IMR-90 (cell line): Measurements from ENCODE around the gene PTK7. TPM values are rescaled to one million over a fixed set of nuclear protein-coding genes. Genes with fewer than 3 reads are reported as not detected.
A peak's percentile ranks its signal among the peaks of the same experiment; 100 is the strongest.

Experiments
- ATAC-seq: fragments of 200-7000 bp; cut with Tn5 transposase; 2 replicates; pipeline ENCODE4 v1.9.1; 2020; ENCODE audit warnings: low read depth, mild to moderate bottlenecking, moderate library complexity
- Bru-seq: library from RNA; stranded (reverse); fragments of 400-500 nt; gene quantifications from one replicate; lab custom pipeline; 2021; lab: Mats Ljungman, UMichigan
- BruChase-seq, 2 experiments: library from RNA; stranded (reverse); fragments of 400-500 nt; gene quantifications; one replicate each; lab custom pipeline; 2021; lab: Mats Ljungman, UMichigan
- BruUV-seq: library from RNA; stranded (reverse); fragments of 400-500 nt; replicated peaks from 2 replicates; lab custom pipeline; 2021; lab: Mats Ljungman, UMichigan
- CTCF ChIA-PET: fragments of 300-600 bp; formaldehyde crosslinking; extraction: SDS; loops from one replicate; lab custom pipeline; 2021; ENCODE audit warnings: antibody characterized with exemption; lab: Yijun Ruan, JAX
- POLR2A ChIA-PET: fragments of 300-600 bp; sonication (Branson Sonifier 250); formaldehyde crosslinking; loops from one replicate; lab custom pipeline; 2022; ENCODE audit warnings: antibody characterized with exemption; ENCODE audit not compliant: unreplicated experiment; lab: Charles Lee
- DNase-seq: peaks from one replicate; pipeline ENCODE4 v3.0.0; 2013
- H2AFZ ChIP-seq: replicated peaks from 2 replicates; pipeline ENCODE3; 2013; ENCODE audit warnings: low read length, mild to moderate bottlenecking; ENCODE audit not compliant: poor library complexity
- H2AK5ac ChIP-seq: 2 replicates; pipeline ENCODE4 v1.6.1; 2013; ENCODE audit warnings: low read depth, low read length, inconsistent platforms
- H2AK9ac ChIP-seq: replicated peaks from 2 replicates; pipeline ENCODE3; 2013; ENCODE audit warnings: mild to moderate bottlenecking, low read depth, low read length, moderate library complexity; ENCODE audit not compliant: poor library complexity
- H2BK120ac ChIP-seq: 2 replicates; pipeline ENCODE4 v1.6.1; 2013; ENCODE audit warnings: low read depth, low read length, inconsistent platforms
- H2BK15ac ChIP-seq: 3 replicates; pipeline ENCODE4 v1.6.1; 2013; ENCODE audit warnings: low read depth, low read length, inconsistent platforms
- H2BK20ac ChIP-seq: 2 replicates; pipeline ENCODE4 v1.6.1; 2013; ENCODE audit warnings: low read depth, mild to moderate bottlenecking, inconsistent platforms, low read length, moderate library complexity
- H2BK5ac ChIP-seq: 2 replicates; pipeline ENCODE4 v1.6.1; 2013; ENCODE audit warnings: mild to moderate bottlenecking, low read depth, low read length, inconsistent platforms; ENCODE audit not compliant: poor library complexity, severe bottlenecking
- H3K14ac ChIP-seq: replicated peaks from 2 replicates; pipeline ENCODE4 v1.6.1; 2013; ENCODE audit warnings: low read depth, low read length, inconsistent platforms
- H3K18ac ChIP-seq: 2 replicates; pipeline ENCODE4 v1.6.1; 2013; ENCODE audit warnings: low read depth, low read length, control low read depth
- H3K23ac ChIP-seq: 2 replicates; pipeline ENCODE4 v1.6.1; 2013; ENCODE audit warnings: low read depth, low read length, inconsistent platforms
- H3K27ac ChIP-seq: 2 replicates; pipeline ENCODE4 v1.5.1; 2013; ENCODE audit warnings: mild to moderate bottlenecking, control low read depth, low read length; ENCODE audit not compliant: insufficient read depth
- H3K27me3 ChIP-seq: 2 replicates; pipeline ENCODE4 v1.6.1; 2013; ENCODE audit warnings: low read length; ENCODE audit not compliant: control insufficient read depth, insufficient read depth
- H3K36me3 ChIP-seq: 2 replicates; pipeline ENCODE4 v1.6.1; 2013; ENCODE audit warnings: low read length, mixed read lengths; ENCODE audit not compliant: control insufficient read depth, insufficient read depth
- H3K4ac ChIP-seq: 2 replicates; pipeline ENCODE4 v1.6.1; 2013; ENCODE audit warnings: low read depth, low read length, inconsistent platforms
- H3K4me1 ChIP-seq: 2 replicates; pipeline ENCODE4 v1.6.1; 2013; ENCODE audit warnings: low read length, mixed read lengths; ENCODE audit not compliant: control insufficient read depth, insufficient read depth
- H3K4me2 ChIP-seq: 2 replicates; pipeline ENCODE4 v1.6.1; 2013; ENCODE audit warnings: low read depth, mild to moderate bottlenecking, control low read depth, low read length, moderate library complexity
- H3K4me3 ChIP-seq: 2 replicates; pipeline ENCODE4 v1.5.1; 2013; ENCODE audit warnings: low read depth, mild to moderate bottlenecking, control low read depth, low read length, moderate library complexity; ENCODE audit not compliant: insufficient read depth
- H3K56ac ChIP-seq: 2 replicates; pipeline ENCODE4 v1.6.1; 2013; ENCODE audit warnings: low read length, inconsistent platforms; ENCODE audit not compliant: insufficient read depth; ENCODE audit errors: extremely low read depth
- H3K79me1 ChIP-seq, 2 experiments: 2 replicates each; pipeline ENCODE4 v1.6.1; 2013; ENCODE audit warnings: low read length in 2 of 2, inconsistent platforms in 1 of 2, low read depth in 1 of 2
- H3K9ac ChIP-seq: 2 replicates; pipeline ENCODE4 v1.6.1; 2013; ENCODE audit warnings: low read depth, low read length, control low read depth
- H3K9me1 ChIP-seq: 2 replicates; pipeline ENCODE4 v1.6.1; 2013; ENCODE audit warnings: low read length, inconsistent platforms; ENCODE audit not compliant: insufficient read depth
- H3K9me3 ChIP-seq: 2 replicates; pipeline ENCODE4 v1.6.1; 2013; ENCODE audit warnings: low read length; ENCODE audit not compliant: control insufficient read depth, insufficient read depth
- H4K20me1 ChIP-seq: 2 replicates; pipeline ENCODE4 v1.6.1; 2013; ENCODE audit warnings: low read length, inconsistent platforms; ENCODE audit not compliant: insufficient read depth
- H4K5ac ChIP-seq: 2 replicates; pipeline ENCODE4 v1.6.1; 2013; ENCODE audit warnings: mild to moderate bottlenecking, low read depth, low read length, control low read depth
- H4K8ac ChIP-seq, 2 experiments: 2 replicates each; pipeline ENCODE4 v1.6.1; 2013; ENCODE audit warnings: low read depth in 2 of 2, low read length in 2 of 2, control low read depth in 1 of 2, inconsistent platforms in 1 of 2
- H4K91ac ChIP-seq: 2 replicates; pipeline ENCODE4 v1.6.1; 2013; ENCODE audit warnings: low read depth, low read length, inconsistent platforms; ENCODE audit not compliant: insufficient read depth
- ELK1 ChIP-seq: fragments of 150-350 bp; IDR thresholded peaks from 2 replicates; pipeline ENCODE4 v1.6.1; 2016; ENCODE audit warnings: low read depth, mild to moderate bottlenecking, low read length, moderate library complexity, borderline replicate concordance
- MAZ ChIP-seq: IDR thresholded peaks from 2 replicates; pipeline ENCODE4 v1.6.1; 2012; ENCODE audit warnings: low read depth, mild to moderate bottlenecking, low read length, improper control_type of control experiment, moderate library complexity, borderline replicate concordance
- WGBS, 2 experiments: methylation state at CpG; one replicate each; pipeline versions ENCODE4 v1.1.5 to v1.1.7; 2013; ENCODE audit warnings: missing lambda C conversion rate in 2 of 2; ENCODE audit not compliant: insufficient read length in 1 of 2; ENCODE audit errors: extremely low coverage in 2 of 2; 5-methylcytosine and 5-hydroxymethylcytosine counted together
- dilution Hi-C: fragments of 300-500 bp; cut with HindIII; formaldehyde crosslinking; loops from one replicate; pipeline ENCODE4 v1.14.3; 2018; ENCODE audit warnings: low sequenced_read_pairs; ENCODE audit not compliant: unreplicated experiment
- in situ Hi-C: fragments of 300-500 bp; cut with MboI; formaldehyde crosslinking; loops from 3 replicates; pipeline ENCODE4 v1.14.3; 2019; ENCODE audit warnings: low sequenced_read_pairs, inconsistent platforms, mixed read lengths
- intact Hi-C: fragments of 100-400 bp; cut with micrococcal nuclease; formaldehyde crosslinking; loops from 2 replicates; pipeline ENCODE4 v1.10.0; 2022
- long read RNA-seq: library from polyadenylated mRNA; unstranded; transcript quantifications from one replicate; pipeline ENCODE4 v2.0.0, GENCODE V29; 2021; ENCODE audit not compliant: unreplicated experiment
- polyA plus RNA-seq, 3 experiments: library from polyadenylated mRNA; depleted of rRNA; stranded (reverse); fragments of >200 nt; gene quantifications; 2 replicates each; pipeline ENCODE4 v1.2.3, GENCODE V29; 2012; ENCODE audit warnings: low replicate concordance in 1 of 3
- total RNA-seq: library from RNA; depleted of rRNA; stranded (reverse); fragments of >200 nt; gene quantifications from 2 replicates; pipeline ENCODE4 v1.2.3, GENCODE V29; 2012; rRNA removed

The PTK7 gene
- total RNA-seq = 44.4 and 47.1 TPM in 2 replicates
- polyA plus RNA-seq (2012; rRNA removed) = 122 and 142 TPM in 2 replicates
- polyA plus RNA-seq (2012; cell fraction: cytosol; rRNA removed) = 77.1 and 216 TPM in 2 replicates
- polyA plus RNA-seq (2012; cell fraction: nucleus; rRNA removed; ENCODE audit: low replicate concordance) = 374 and 547 TPM in 2 replicates
- Bru-seq, nascent RNA = percentile 88 among the genes with signal in this experiment
- percentile 95 among the genes with signal in this experiment for BruChase-seq, experiment 1, labeled RNA remaining after a 6-hour chase
- BruChase-seq, experiment 2, labeled RNA remaining after a 2-hour chase = percentile 89 among the genes with signal in this experiment
- long read RNA-seq, full-length matches to known transcripts = 154 of 400 reads
- long read RNA-seq, partial matches to known transcripts = 212 of 400 reads
- long read RNA-seq, other reads (novel, unspliced or antisense) = 34 of 400 reads

- in situ Hi-C loops (loop anchor here (5.0 kb wide), 1 partner anchor 51 kb away; no protein-coding TSS in a partner anchor), intact Hi-C loops (loop anchor here (1.0 to 2.0 kb wide), 5 partner anchors 15 to 67 kb away; partner anchors contain the start of genes CUL7, KLC4 and MRPL2), dilution Hi-C loops (no loop called here)
- Histone ChIP-seq H2AFZ (peak within 1 kb of the TSS; percentile 93), H3K79me1 (peaks cover 10 to 47% of the 10 kb centered on the region in 2 experiments), H3K27ac (peak within 1 kb of the TSS; percentile 98), H3K36me3 (peaks cover 6% of the 10 kb centered on the region; the same call in 1 of the 2 replicates), H3K9me1 (peaks cover 18% of the 10 kb centered on the region), H3K23ac (peak within 1 kb of the TSS; percentile 93), H4K91ac (peak within 1 kb of the TSS; percentile 93), H2BK20ac (peak within 1 kb of the TSS; percentile 86), H2BK120ac (peak within 1 kb of the TSS; percentile 94), H3K56ac (peak within 1 kb of the TSS; percentile 92), H3K9me3 (no peaks in the 10 kb centered on the region), H4K20me1 (peaks cover 22% of the 10 kb centered on the region), H2AK9ac (peak within 1 kb of the TSS; percentile 93), H3K27me3 (no peaks in the 10 kb centered on the region), H2AK5ac (peak within 1 kb of the TSS; percentile 68), H3K4me3 (peak within 1 kb of the TSS; percentile 76), H3K4me2 (peak within 1 kb of the TSS; percentile 95), H2BK5ac (peak within 1 kb of the TSS; percentile 91), H3K4me1 (peaks cover 25% of the 10 kb centered on the region), H3K9ac (peak within 1 kb of the TSS; percentile 92), H3K18ac (peak within 1 kb of the TSS; percentile 89), H3K14ac (peak within 1 kb of the TSS; percentile 97), H3K4ac (peak within 1 kb of the TSS; percentile 97), H2BK15ac (peak within 1 kb of the TSS; percentile 85; the same call in 2 of the 3 replicates), H4K5ac (peak within 1 kb of the TSS; percentile 90), H4K8ac (peak within 1 kb of the TSS; percentile 79 to 91)
- WGBS, 2 experiments = 0% methylated on average over 17 of the region's 60 CpGs; no CpG with 5 or more reads in 1 of the 2 experiments
- POLR2A ChIA-PET = interaction anchor here (0.6 to 1.0 kb wide), 2 partner anchors 67 to 110 kb away, joined by 3 read pairs; no protein-coding TSS in a partner anchor
- no peak for TF ChIP-seq ELK1
- TF ChIP-seq MAZ = 0 out of 2 replicates have a peak, but pooled peaks have one; percentile 19
- peak; percentile 54 for DNase-seq
- peak; percentile 77 for ATAC-seq
- CTCF ChIA-PET = interaction anchor here (1.5 kb wide), 1 partner anchor 68 kb away, joined by 7 read pairs; no protein-coding TSS in a partner anchor
- BruUV-seq = no TSS peak
Measured at GRCh38 chr6:43075670-43076463, at the start of gene PTK7. TSS of gene PTK7 (plus strand) at chr6:43076314. CDS start at chr6:43076489, 175 bp downstream.
